HEK293 (cell line): ENCODE results near the gene PPP1R14C.

Experiments used
- CTCF ChIA-PET: fragments of 350-600 bp; formaldehyde crosslinking; extraction: SDS; loops from one replicate; lab custom pipeline; 2021; ENCODE audit warnings: antibody characterized with exemption; lab: Yijun Ruan, JAX
- POLR2A ChIA-PET: fragments of 300-600 bp; formaldehyde crosslinking; extraction: SDS; loops from one replicate; lab custom pipeline; 2020; ENCODE audit warnings: antibody characterized with exemption, inconsistent platforms; lab: Yijun Ruan, JAX
- H3K27ac ChIP-seq: fragments of 200-500 bp; sonication (Bioruptor generic); 2 replicates; pipeline ENCODE4 v1.5.1; 2014; ENCODE audit warnings: low read depth, low read length, control low read depth, inconsistent platforms; ENCODE audit errors: extremely low read depth
- H3K36me3 ChIP-seq, 2 experiments: fragments of 200-500 bp in 1 of 2; sonication (Bioruptor generic) in 1 of 2; 1 replicate in 1 of 2; 2 replicates in 1 of 2; pipeline ENCODE4 v1.5.1; 2014 to 2017; ENCODE audit warnings: inconsistent platforms in 2 of 2, low read length in 2 of 2; ENCODE audit not compliant: control insufficient read depth in 2 of 2, insufficient read depth in 1 of 2
- H3K4me1 ChIP-seq: fragments of 200-500 bp; sonication (Bioruptor generic); 2 replicates; pipeline ENCODE4 v1.5.1; 2014; ENCODE audit warnings: mild to moderate bottlenecking, low read length, inconsistent platforms; ENCODE audit not compliant: control insufficient read depth, insufficient read depth
- H3K4me3 ChIP-seq: 2 replicates; pipeline ENCODE4 v1.5.1; 2011; ENCODE audit warnings: low read depth, mild to moderate bottlenecking, control low read depth, low read length, moderate library complexity
- H3K9me3 ChIP-seq: fragments of 200-500 bp; sonication (Bioruptor generic); 2 replicates; pipeline ENCODE4 v1.5.1; 2014; ENCODE audit warnings: low read depth, low read length, inconsistent platforms; ENCODE audit not compliant: control insufficient read depth, insufficient read depth
- BCL6B ChIP-seq: fragments of 450-650 bp; formaldehyde crosslinking; IDR thresholded peaks from 2 replicates; pipeline ENCODE4 v1.5.1; 2017; ENCODE audit warnings: missing biosample characterization, missing genetic modification characterization
- ELK4 ChIP-seq: IDR thresholded peaks from 2 replicates; pipeline ENCODE4 v1.6.1; 2011; ENCODE audit warnings: mild to moderate bottlenecking, low read depth, low read length, borderline replicate concordance
- FEZF1 ChIP-seq: fragments of 450-650 bp; formaldehyde crosslinking; IDR thresholded peaks from 2 replicates; pipeline ENCODE4 v1.5.1; 2016; ENCODE audit warnings: missing biosample characterization, missing genetic modification characterization
- IKZF3 ChIP-seq: fragments of 450-650 bp; IDR thresholded peaks from 2 replicates; pipeline ENCODE4 v1.5.0; 2018; ENCODE audit warnings: missing biosample characterization, mild to moderate bottlenecking, missing genetic modification characterization, moderate library complexity
- KLF1 ChIP-seq: fragments of 450-650 bp; formaldehyde crosslinking; IDR thresholded peaks from 2 replicates; pipeline ENCODE4 v1.5.1; 2016; ENCODE audit warnings: missing biosample characterization, missing genetic modification characterization
- MYNN ChIP-seq: fragments of 450-650 bp; formaldehyde crosslinking; IDR thresholded peaks from 2 replicates; pipeline ENCODE4 v1.5.1; 2016; ENCODE audit warnings: missing biosample characterization, missing genetic modification characterization, borderline replicate concordance
- MZF1 ChIP-seq: fragments of 450-650 bp; formaldehyde crosslinking; IDR thresholded peaks from 2 replicates; pipeline ENCODE4 v1.5.1; 2017; ENCODE audit warnings: missing biosample characterization, missing genetic modification characterization, borderline replicate concordance
- REST ChIP-seq: fragments of 450-650 bp; formaldehyde crosslinking; IDR thresholded peaks from 2 replicates; pipeline ENCODE4 v1.5.1; 2016; ENCODE audit warnings: missing biosample characterization, missing genetic modification characterization
- SCRT2 ChIP-seq: fragments of 450-650 bp; formaldehyde crosslinking; IDR thresholded peaks from 2 replicates; pipeline ENCODE4 v1.5.1; 2016; ENCODE audit warnings: missing biosample characterization, missing genetic modification characterization
- WT1 ChIP-seq: fragments of 450-650 bp; formaldehyde crosslinking; IDR thresholded peaks from 2 replicates; pipeline ENCODE4 v1.5.1; 2016; ENCODE audit warnings: missing biosample characterization, missing genetic modification characterization
- ZBTB1 ChIP-seq: fragments of 450-650 bp; formaldehyde crosslinking; IDR thresholded peaks from 2 replicates; pipeline ENCODE4 v1.5.1; 2016; ENCODE audit warnings: missing biosample characterization, missing genetic modification characterization
- ZFHX2 ChIP-seq: fragments of 450-650 bp; formaldehyde crosslinking; conservative IDR thresholded peaks from 2 replicates; pipeline ENCODE4 v1.5.1; 2016; ENCODE audit warnings: missing biosample characterization, missing genetic modification characterization
- ZNF114 ChIP-seq: fragments of 450-650 bp; formaldehyde crosslinking; IDR thresholded peaks from 2 replicates; pipeline ENCODE4 v1.5.0; 2017; ENCODE audit warnings: missing biosample characterization, missing genetic modification characterization
- ZNF2 ChIP-seq: fragments of 450-650 bp; formaldehyde crosslinking; IDR thresholded peaks from 2 replicates; pipeline ENCODE4 v1.5.1; 2016; ENCODE audit warnings: missing biosample characterization, missing genetic modification characterization
- ZNF211 ChIP-seq: fragments of 450-650 bp; formaldehyde crosslinking; IDR thresholded peaks from 2 replicates; pipeline ENCODE4 v1.5.1; 2016; ENCODE audit warnings: low read depth, missing biosample characterization, missing genetic modification characterization
- ZNF223 ChIP-seq: fragments of 450-650 bp; formaldehyde crosslinking; IDR thresholded peaks from 2 replicates; pipeline ENCODE4 v1.5.1; 2016; ENCODE audit warnings: missing biosample characterization, missing genetic modification characterization
- ZNF335 ChIP-seq: fragments of 450-650 bp; formaldehyde crosslinking; conservative IDR thresholded peaks from 2 replicates; pipeline ENCODE4 v1.5.1; 2016; ENCODE audit warnings: missing biosample characterization, missing genetic modification characterization
- ZNF341 ChIP-seq: fragments of 450-650 bp; formaldehyde crosslinking; IDR thresholded peaks from 2 replicates; pipeline ENCODE4; 2016; ENCODE audit warnings: low read depth, missing biosample characterization, missing genetic modification characterization
- ZNF350 ChIP-seq: fragments of 450-650 bp; formaldehyde crosslinking; IDR thresholded peaks from 2 replicates; pipeline ENCODE4 v1.5.0; 2017; ENCODE audit warnings: missing biosample characterization, mild to moderate bottlenecking, missing genetic modification characterization
- ZNF398 ChIP-seq: fragments of 450-650 bp; formaldehyde crosslinking; IDR thresholded peaks from 2 replicates; pipeline ENCODE4 v1.5.1; 2017; ENCODE audit warnings: missing biosample characterization, missing genetic modification characterization
- ZNF433 ChIP-seq: fragments of 450-650 bp; formaldehyde crosslinking; IDR thresholded peaks from 2 replicates; pipeline ENCODE4 v1.5.1; 2016; ENCODE audit warnings: missing biosample characterization, missing genetic modification characterization, low read depth
- ZNF449 ChIP-seq: fragments of 450-650 bp; formaldehyde crosslinking; IDR thresholded peaks from 2 replicates; pipeline ENCODE4 v1.5.1; 2017; ENCODE audit warnings: missing biosample characterization, mild to moderate bottlenecking, missing genetic modification characterization, moderate library complexity
- ZNF596 ChIP-seq: fragments of 450-650 bp; IDR thresholded peaks from 2 replicates; pipeline ENCODE4 v1.5.0; 2018; ENCODE audit warnings: missing biosample characterization, mild to moderate bottlenecking, missing genetic modification characterization, moderate library complexity
- ZNF76 ChIP-seq: fragments of 450-650 bp; formaldehyde crosslinking; IDR thresholded peaks from 2 replicates; pipeline ENCODE4; 2016; ENCODE audit warnings: low read depth, missing biosample characterization, missing genetic modification characterization, borderline replicate concordance
- ZNF785 ChIP-seq: fragments of 450-650 bp; formaldehyde crosslinking; IDR thresholded peaks from 2 replicates; pipeline ENCODE4 v1.5.1; 2016; ENCODE audit warnings: missing biosample characterization, missing genetic modification characterization
- ZNF843 ChIP-seq: fragments of 450-650 bp; formaldehyde crosslinking; IDR thresholded peaks from 2 replicates; pipeline ENCODE4 v1.5.1; 2016; ENCODE audit warnings: missing biosample characterization, missing genetic modification characterization

PPP1R14C gene

GRCh38 chr6:150196942-150197745 is 54.3 kb downstream of the PPP1R14C start:
- ChIA-PET POLR2A (no interaction called here), CTCF (interaction anchor here (0.7 to 1.4 kb wide), 2 partner anchors 7 to 116 kb away, joined by 4 read pairs; no protein-coding TSS in a partner anchor)
- H3K36me3 ChIP-seq, result no peaks in the 10 kb centered on the region
- no peak overlapping the region for H3K4me3 ChIP-seq
- peaks cover 37% of the 10 kb centered on the region for H3K4me1 ChIP-seq
- H3K27ac ChIP-seq, result peak overlapping the region; percentile 24; the same call in 1 of the 2 replicates
- H3K9me3 ChIP-seq, result no peaks in the 10 kb centered on the region
- TF ChIP-seq ZBTB1 (tag by site-specific recombination), result no peak
- 0 out of 2 replicates have a peak, but pooled peaks have one; percentile 23 for TF ChIP-seq KLF1 (tag by site-specific recombination)
- 0 out of 2 replicates have a peak, but pooled peaks have one; percentile 22 for TF ChIP-seq IKZF3 (tag by site-specific recombination)
- no peak for TF ChIP-seq ZNF350 (tag by site-specific recombination)
- 0 out of 2 replicates have a peak, but pooled peaks have one; percentile 26 for TF ChIP-seq ZNF398 (tag by site-specific recombination)
- TF ChIP-seq ZNF341 (tag by site-specific recombination), result peak; percentile 70; the same call in 1 of the 2 replicates
- peak; percentile 27; the same call in 1 of the 2 replicates for TF ChIP-seq SCRT2 (tag by site-specific recombination)
- no peak for TF ChIP-seq BCL6B
- TF ChIP-seq ZNF114 (tag by site-specific recombination), result no peak
- TF ChIP-seq WT1, result peak; percentile 80
- peak; percentile 65; the same call in 1 of the 2 replicates for TF ChIP-seq MZF1

GRCh38 chr6:150198532-150198931 is 55.7 kb downstream of the PPP1R14C start:
- Histone ChIP-seq H3K36me3 (no peaks in the 10 kb centered on the region), H3K4me1 (peaks cover 37% of the 10 kb centered on the region), H3K9me3 (no peaks in the 10 kb centered on the region), H3K4me3 (no peak overlapping the region), H3K27ac (no peak overlapping the region)
- ChIA-PET CTCF (no interaction called here), POLR2A (no interaction called here)
- TF ChIP-seq ZNF596 (tag by site-specific recombination) (no peak), ZNF211 (tag by site-specific recombination) (no peak), MYNN (no peak), FEZF1 (tag by site-specific recombination) (no peak), REST (tag by site-specific recombination) (no peak), ELK4 (no peak), ZNF843 (tag by site-specific recombination) (no peak), ZNF2 (no peak), ZNF223 (tag by site-specific recombination) (no peak), ZNF449 (no peak), ZNF785 (tag by site-specific recombination) (no peak), ZNF350 (tag by site-specific recombination) (no peak), ZNF76 (tag by site-specific recombination) (no peak), ZNF433 (tag by site-specific recombination) (no peak), ZNF335 (no peak), ZFHX2 (tag by site-specific recombination) (no peak)
